Activated naive CD4-positive, alpha-beta T cell treated with anti-CD3 and anti-CD28 coated beads, Interleukin-2, amount 50 U/mL, for 72 hours (primary cell): ENCODE results near the gene TTC7B. TPM values are rescaled to one million over a fixed set of nuclear protein-coding genes. Genes with fewer than 3 reads are reported as not detected.
A peak's percentile ranks its signal among the peaks of the same experiment; 100 is the strongest.

Experiments
- ATAC-seq, 2 donors: fragments of 150-1000 bp; cut with Tn5 transposase; 2 replicates each; pipeline ENCODE4 v1.10.0; 2021; ENCODE audit warnings: mild to moderate bottlenecking in 2 of 2, moderate library complexity in 2 of 2
- DNase-seq, 2 donors: peaks; one replicate each; pipeline ENCODE4 v3.0.0; 2021 to 2022; ENCODE audit warnings: low spot score in 2 of 2
- H3K27ac Mint-ChIP-seq, 2 donors: one replicate each; pipeline ENCODE4 v1.8.0; 2022; ENCODE audit warnings: mild to moderate bottlenecking in 2 of 2, mixed read lengths in 2 of 2
- H3K36me3 Mint-ChIP-seq, 2 donors: one replicate each; pipeline ENCODE4 v1.8.0; 2022; ENCODE audit warnings: mixed read lengths in 2 of 2
- H3K9me3 Mint-ChIP-seq, 2 donors: one replicate each; pipeline ENCODE4 v1.8.0; 2022; ENCODE audit warnings: mixed read lengths in 2 of 2
- total RNA-seq, 2 donors: library from RNA; stranded (reverse); gene quantifications; one replicate each; pipeline ENCODE4 v1.2.3, GENCODE V29; 2022

TTC7B gene
- total RNA-seq, 2 donors from 2014 or later = 7.2 to 9.1 TPM

GRCh38 chr14:90548455-90548854 lies 267.8 kb downstream of the TTC7B start:
- Mint-ChIP-seq H3K27ac (no peak overlapping the region), H3K36me3 (no peaks in the 10 kb centered on the region), H3K9me3 (no peaks in the 10 kb centered on the region)
- ATAC-seq = no peak
- DNase-seq = no peak

GRCh38 chr14:90547968-90548367 lies 268.3 kb downstream of the TTC7B start:
- DNase-seq = no peak
- no peaks in the 10 kb centered on the region for H3K36me3 Mint-ChIP-seq
- no peak for ATAC-seq

GRCh38 chr14:90547250-90547649 lies 269.0 kb downstream of the TTC7B start:
- DNase-seq (no peak), ATAC-seq (no peak)
- H3K27ac Mint-ChIP-seq = no peak overlapping the region
- no peaks in the 10 kb centered on the region for H3K36me3 Mint-ChIP-seq
- H3K9me3 Mint-ChIP-seq = no peaks in the 10 kb centered on the region

More at GRCh38 chr14:90547968-90548367, 268.3 kb downstream of the TTC7B start:
- H3K27ac Mint-ChIP-seq = no peak overlapping the region
- no peaks in the 10 kb centered on the region for H3K9me3 Mint-ChIP-seq

GRCh38 chr14:90546767-90547166 lies 269.5 kb downstream of the TTC7B start:
- DNase-seq (no peak), ATAC-seq (no peak)
- Mint-ChIP-seq H3K27ac (no peak overlapping the region), H3K9me3 (no peaks in the 10 kb centered on the region), H3K36me3 (no peaks in the 10 kb centered on the region)

GRCh38 chr14:90545966-90546751 lies 270.1 kb downstream of the TTC7B start:
- ATAC-seq (no peak), DNase-seq (no peak)
- H3K9me3 Mint-ChIP-seq = no peaks in the 10 kb centered on the region
- H3K36me3 Mint-ChIP-seq = no peaks in the 10 kb centered on the region
- H3K27ac Mint-ChIP-seq = no peak overlapping the region

- ATAC-seq = no peak
- DNase-seq = no peak
- Mint-ChIP-seq H3K9me3 (no peaks in the 10 kb centered on the region), H3K36me3 (no peaks in the 10 kb centered on the region), H3K27ac (no peak overlapping the region)
Observed at GRCh38 chr14:90545382-90545781, 270.8 kb downstream of the TTC7B start.

- Mint-ChIP-seq H3K36me3 (no peaks in the 10 kb centered on the region), H3K27ac (no peak overlapping the region), H3K9me3 (no peaks in the 10 kb centered on the region)
- DNase-seq (no peak), ATAC-seq (no peak)
Observed at GRCh38 chr14:90544971-90545370, 271.3 kb downstream of the TTC7B start.

GRCh38 chr14:90544566-90544965 lies 271.7 kb downstream of the TTC7B start:
- Mint-ChIP-seq H3K36me3 (no peaks in the 10 kb centered on the region), H3K9me3 (no peaks in the 10 kb centered on the region), H3K27ac (no peak overlapping the region)
- DNase-seq = no peak
- no peak for ATAC-seq

GRCh38 chr14:90543876-90544275 lies 272.4 kb downstream of the TTC7B start:
- no peak overlapping the region for H3K27ac Mint-ChIP-seq
- H3K36me3 Mint-ChIP-seq = no peaks in the 10 kb centered on the region
- ATAC-seq (no peak), DNase-seq (no peak)
- no peaks in the 10 kb centered on the region for H3K9me3 Mint-ChIP-seq

- Mint-ChIP-seq H3K36me3 (no peaks in the 10 kb centered on the region), H3K9me3 (no peaks in the 10 kb centered on the region), H3K27ac (no peak overlapping the region)
- ATAC-seq (no peak), DNase-seq (no peak)
Observed at GRCh38 chr14:90541076-90541634, 275.1 kb downstream of the TTC7B start.

- H3K9me3 Mint-ChIP-seq = no peaks in the 10 kb centered on the region
- H3K27ac Mint-ChIP-seq = no peak overlapping the region
- ATAC-seq (no peak), DNase-seq (no peak)
- no peaks in the 10 kb centered on the region for H3K36me3 Mint-ChIP-seq
Observed at GRCh38 chr14:90540437-90540836, 275.8 kb downstream of the TTC7B start.

GRCh38 chr14:90539996-90540395 lies 276.2 kb downstream of the TTC7B start:
- no peaks in the 10 kb centered on the region for H3K36me3 Mint-ChIP-seq
- no peak overlapping the region for H3K27ac Mint-ChIP-seq
- no peaks in the 10 kb centered on the region for H3K9me3 Mint-ChIP-seq
- DNase-seq = no peak
- ATAC-seq = no peak

GRCh38 chr14:90539496-90539775 lies 276.8 kb downstream of the TTC7B start:
- DNase-seq (no peak), ATAC-seq (no peak)
- Mint-ChIP-seq H3K36me3 (no peaks in the 10 kb centered on the region), H3K9me3 (no peaks in the 10 kb centered on the region), H3K27ac (no peak overlapping the region)

GRCh38 chr14:90538716-90539495 lies 277.3 kb downstream of the TTC7B start:
- Mint-ChIP-seq H3K36me3 (no peaks in the 10 kb centered on the region), H3K9me3 (no peaks in the 10 kb centered on the region), H3K27ac (no peak overlapping the region)
- ATAC-seq = no peak
- no peak for DNase-seq

GRCh38 chr14:90538095-90538494 lies 278.1 kb downstream of the TTC7B start:
- ATAC-seq (no peak), DNase-seq (no peak)
- Mint-ChIP-seq H3K27ac (no peak overlapping the region), H3K36me3 (no peaks in the 10 kb centered on the region), H3K9me3 (no peaks in the 10 kb centered on the region)

GRCh38 chr14:90536511-90537191 lies 279.6 kb downstream of the TTC7B start:
- H3K9me3 Mint-ChIP-seq = no peaks in the 10 kb centered on the region
- DNase-seq = no peak
- H3K36me3 Mint-ChIP-seq = no peaks in the 10 kb centered on the region
- no peak for ATAC-seq
- peak overlapping the region in 1 of 2 donors; percentile 13 for H3K27ac Mint-ChIP-seq

- Mint-ChIP-seq H3K36me3 (no peaks in the 10 kb centered on the region), H3K9me3 (no peaks in the 10 kb centered on the region), H3K27ac (no peak overlapping the region)
- ATAC-seq (no peak), DNase-seq (no peak)
Observed at GRCh38 chr14:90536092-90536491, 280.1 kb downstream of the TTC7B start.
